Epidermal melanocyte (primary cell): Measurements from ENCODE around the gene SPANXN1.
"Not testable (repeated sequence)": the region's sequence is repeated elsewhere in the genome, so short reads cannot be mapped to it uniquely, and the experiment has no call there.

ENCODE experiments used
- DNase-seq: peaks from one replicate; pipeline ENCODE4 v3.0.0; 2011; ENCODE audit warnings: low spot score; ENCODE audit not compliant: insufficient read length

The SPANXN1 gene, protein sequence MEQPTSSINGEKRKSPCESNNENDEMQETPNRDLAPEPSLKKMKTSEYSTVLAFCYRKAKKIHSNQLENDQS

DNA sequence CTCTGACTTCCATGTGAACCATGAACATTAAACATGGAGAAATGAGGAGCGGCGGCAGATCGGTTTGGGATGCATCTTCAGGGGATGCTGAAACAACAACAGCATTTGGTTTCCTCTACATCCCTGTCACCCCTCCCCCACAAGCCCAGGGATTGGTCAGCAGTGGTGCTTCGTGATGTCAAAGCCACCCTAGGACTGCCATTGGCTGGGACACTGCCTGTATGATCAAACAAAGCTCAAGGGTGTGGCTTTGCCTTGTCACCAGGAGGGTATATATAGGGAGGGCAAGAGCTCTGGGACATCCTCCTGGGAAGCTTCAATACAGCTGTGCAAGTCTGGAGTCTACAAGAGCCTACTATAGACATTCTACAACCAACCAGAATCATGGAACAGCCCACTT lies at the start of gene SPANXN1:
Gene SPANXN1 (plus strand): TSS at position 301 of the 400 bp plus-strand sequence. CDS start 84 bp downstream, at position 385.
- DNase-seq = not testable (repeated sequence)

DNA sequence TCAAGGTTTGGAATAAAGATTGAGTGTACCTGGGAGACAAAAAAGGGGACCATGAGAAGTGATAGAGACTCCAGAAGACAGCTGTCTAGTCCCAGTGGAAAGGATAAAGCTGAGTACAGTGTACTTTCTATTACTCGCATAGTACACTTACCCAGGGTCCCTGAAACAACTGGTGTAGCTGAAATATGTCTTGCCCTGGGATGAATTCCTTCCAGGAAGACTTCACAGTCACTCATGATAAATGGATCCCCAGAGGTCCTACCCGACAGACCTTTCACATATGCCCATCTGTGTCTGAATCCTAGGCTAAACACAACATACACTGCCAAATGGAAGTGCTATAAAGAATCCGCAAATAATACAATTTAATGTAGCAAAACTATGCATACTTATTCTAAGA lies 48.2 kb upstream of the SPANXN1 start:
- no peak for DNase-seq

DNA sequence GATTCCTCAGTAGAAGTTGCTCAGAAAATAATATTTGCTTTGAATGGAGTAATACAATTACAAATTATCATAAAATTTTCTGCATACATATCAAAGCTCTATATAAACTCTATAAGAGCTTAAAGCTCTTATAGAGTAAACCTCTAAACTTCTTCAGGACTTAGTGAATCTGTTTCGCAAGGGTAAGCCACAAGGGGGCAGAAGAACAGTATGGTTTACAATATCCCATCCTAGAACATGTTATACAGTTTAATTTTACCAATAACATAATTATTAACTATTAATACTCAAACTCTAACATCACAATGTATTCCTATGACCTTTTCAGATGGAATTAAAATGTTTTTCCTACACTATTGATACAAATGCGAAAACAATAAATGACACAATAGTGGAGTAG lies 33.8 kb upstream of the SPANXN1 start:
- no peak for DNase-seq

DNA sequence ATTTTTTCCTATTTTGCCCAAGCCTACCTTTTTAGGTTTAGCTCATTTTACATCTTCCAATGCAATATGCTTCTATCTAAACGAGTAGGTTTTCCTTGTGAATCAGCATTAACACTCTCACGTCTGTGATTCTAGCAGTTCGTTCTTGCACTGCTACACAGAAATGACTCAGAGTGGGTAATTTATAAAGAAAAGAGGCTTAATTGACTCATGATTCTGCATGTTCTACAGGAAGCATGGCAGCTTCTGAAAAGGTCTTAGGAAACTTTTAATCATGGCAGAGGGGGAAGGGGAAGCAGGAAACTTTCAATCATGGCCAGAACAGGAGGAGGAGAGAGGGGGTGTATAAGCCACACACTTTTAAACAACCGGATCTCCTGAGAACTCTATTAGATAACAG lies 44.9 kb downstream of the SPANXN1 start:
- no peak for DNase-seq
